K562 treated with DMSO at 1 percent for 12 hours (cell line): ENCODE measurements around the gene ANO10. TPM values are rescaled to one million over a fixed set of nuclear protein-coding genes. Genes with fewer than 3 reads are reported as not detected.

Experiments used
- total RNA-seq: library from RNA; unstranded; fragments of 300-600 nt; gene quantifications from 2 replicates; pipeline ENCODE4 v1.2.3, GENCODE V29; 2022; ENCODE audit not compliant: insufficient read depth

ANO10 gene, protein sequence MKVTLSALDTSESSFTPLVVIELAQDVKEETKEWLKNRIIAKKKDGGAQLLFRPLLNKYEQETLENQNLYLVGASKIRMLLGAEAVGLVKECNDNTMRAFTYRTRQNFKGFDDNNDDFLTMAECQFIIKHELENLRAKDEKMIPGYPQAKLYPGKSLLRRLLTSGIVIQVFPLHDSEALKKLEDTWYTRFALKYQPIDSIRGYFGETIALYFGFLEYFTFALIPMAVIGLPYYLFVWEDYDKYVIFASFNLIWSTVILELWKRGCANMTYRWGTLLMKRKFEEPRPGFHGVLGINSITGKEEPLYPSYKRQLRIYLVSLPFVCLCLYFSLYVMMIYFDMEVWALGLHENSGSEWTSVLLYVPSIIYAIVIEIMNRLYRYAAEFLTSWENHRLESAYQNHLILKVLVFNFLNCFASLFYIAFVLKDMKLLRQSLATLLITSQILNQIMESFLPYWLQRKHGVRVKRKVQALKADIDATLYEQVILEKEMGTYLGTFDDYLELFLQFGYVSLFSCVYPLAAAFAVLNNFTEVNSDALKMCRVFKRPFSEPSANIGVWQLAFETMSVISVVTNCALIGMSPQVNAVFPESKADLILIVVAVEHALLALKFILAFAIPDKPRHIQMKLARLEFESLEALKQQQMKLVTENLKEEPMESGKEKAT
- total RNA-seq = 24.6 and 41.3 TPM in 2 replicates

DNA sequence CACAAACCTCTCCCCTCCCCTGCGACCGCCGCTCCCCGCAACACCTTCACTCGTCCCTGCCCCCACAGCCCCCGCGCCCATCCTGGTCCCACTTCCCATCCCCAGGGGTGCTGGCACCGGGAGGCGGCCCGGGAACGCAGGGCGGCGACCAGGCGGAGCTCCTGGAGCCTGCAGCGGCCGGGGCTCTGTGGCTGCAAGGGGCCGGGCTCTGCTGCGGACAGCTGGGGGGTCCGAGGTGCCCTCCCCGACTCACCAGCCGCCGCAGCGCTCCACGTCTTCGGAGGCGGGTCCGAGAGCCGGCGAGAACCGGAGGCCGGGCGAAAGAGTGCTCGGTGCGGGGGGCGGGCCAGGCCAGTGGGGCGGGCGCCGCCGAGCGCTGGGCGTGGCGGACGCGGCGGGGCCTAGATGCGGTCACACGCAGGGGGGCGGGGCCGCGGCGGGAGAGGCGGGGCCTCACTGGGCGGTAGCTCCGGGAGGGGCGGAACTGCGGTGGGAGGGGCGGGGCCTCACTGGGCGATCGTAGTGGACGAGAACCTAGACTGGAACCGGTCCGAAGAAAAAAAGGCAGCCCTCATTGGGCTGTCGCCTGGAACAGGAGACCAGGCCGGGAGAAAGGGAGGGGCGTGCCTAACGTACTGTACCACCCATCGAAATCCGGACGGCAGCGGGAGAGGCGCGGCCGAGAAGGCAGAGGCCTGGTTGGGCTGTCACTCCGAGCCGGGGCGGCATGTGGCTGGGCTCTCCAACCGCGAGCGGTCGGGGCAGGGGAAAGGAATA, at the start of gene ANO10:
ANO10 (minus strand) TSS at position 356 of the 777 bp plus-strand sequence. CDS start 16,159 bp downstream, outside the sequence.

Other genes with a start within 250 kb of the ANO10 start
- 14.2 and 34.0 TPM in 2 replicates for gene ABHD5, start 68.9 kb upstream of the ANO10 start, total RNA-seq